ENCODE results near the gene MNT.

GRCh38 chr17:2388020-2388682 is 12.7 kb downstream of the MNT start:
- TF ChIP-seq POLR2A (IDR thresholded peaks at IDR 0.05; ENCODE audit: extremely low read depth, insufficient read length) (no peak), CTCF (IDR thresholded peaks at IDR 0.05; ENCODE audit: low read depth, low read length) (no peak), MAX (IDR thresholded peaks at IDR 0.05; ENCODE audit: low read depth, low read length) (no peak), MYC (IDR thresholded peaks at IDR 0.05; ENCODE audit: low read depth, low read length) (no peak)

Data from NB4 (cell line).